Sigmoid colon (tissue), 4 donors: Measurements from ENCODE around the gene PRKG1.

ENCODE experiments used
- CTCF ChIP-seq, 4 experiments: fragments of 450-650 bp in 3 of 4; fragments of 200-600 bp in 1 of 4; IDR thresholded peaks; one replicate each; pipeline ENCODE4 v1.5.1; 2016 to 2019; ENCODE audit warnings: antibody characterized with exemption in 4 of 4, mild to moderate bottlenecking in 3 of 4, moderate library complexity in 2 of 4
- EP300 ChIP-seq, 4 donors: sonication (generic); formaldehyde crosslinking; IDR thresholded peaks; one replicate each; pipeline ENCODE4 v1.6.1; 2017; ENCODE audit warnings: antibody characterized with exemption in 4 of 4

DNA sequence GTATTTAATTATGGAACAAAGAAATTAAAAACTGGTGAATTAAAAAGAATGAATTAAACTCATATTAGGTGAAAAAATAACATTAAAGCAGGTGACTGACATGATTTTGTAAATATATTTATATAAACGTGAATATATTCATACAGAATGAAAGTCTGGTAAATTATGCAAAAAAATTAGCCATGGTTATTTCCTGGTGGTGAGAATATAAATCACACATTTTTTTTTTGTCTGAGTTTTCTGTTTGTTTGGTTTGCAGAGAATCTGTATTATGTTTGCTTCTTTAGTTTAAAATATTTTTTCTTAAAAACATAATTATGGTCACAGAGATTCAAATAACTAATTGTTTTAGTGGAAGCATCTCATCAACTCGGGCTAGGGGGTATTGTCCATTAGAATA, 698.1 kb downstream of the PRKG1 start:
- no peak for TF ChIP-seq CTCF (IDR thresholded peaks at IDR 0.05)
- TF ChIP-seq EP300 (IDR thresholded peaks at IDR 0.05) = no peak
